ENCODE data around the gene FBLN7.

The FBLN7 gene

GRCh38 chr2:112138159-112139032 lies at the start of gene FBLN7:
FBLN7 (plus strand) TSS chr2:112138385; CDS start chr2:112138656, 271 bp downstream.
- TF ChIP-seq CTCF (IDR thresholded peaks at IDR 0.05): no peak
- H3K27ac ChIP-seq: no peak within 1 kb of the TSS
- H3K4me3 ChIP-seq (ENCODE audit: low read depth in 1 of 2, low read length in 1 of 2): peak within 1 kb of the TSS in 1 of 2 experiments; percentile 8
- peaks cover 81% of the 10 kb centered on the region for H3K27me3 ChIP-seq
- H3K9me3 ChIP-seq: no peaks in the 10 kb centered on the region
- peaks cover 0 to 8% of the 10 kb centered on the region in 2 experiments for H3K4me1 ChIP-seq (ENCODE audit: control insufficient read depth in 1 of 2, insufficient read depth in 1 of 2, low read depth in 1 of 2, low read length in 1 of 2)
- H3K36me3 ChIP-seq: no peaks in the 10 kb centered on the region

- Histone ChIP-seq H3K4me1 (ENCODE audit: control insufficient read depth in 1 of 2, insufficient read depth in 1 of 2, low read depth in 1 of 2, low read length in 1 of 2) (no peaks in the 10 kb centered on the region), H3K27ac (no peak overlapping the region), H3K4me3 (ENCODE audit: low read depth in 1 of 2, low read length in 1 of 2) (no peak overlapping the region), H3K27me3 (no peaks in the 10 kb centered on the region), H3K36me3 (peaks cover 79% of the 10 kb centered on the region), H3K9me3 (no peaks in the 10 kb centered on the region)
- no peak for TF ChIP-seq CTCF (IDR thresholded peaks at IDR 0.05)
Observed at GRCh38 chr2:112089375-112089774, 48.8 kb upstream of the FBLN7 start.

- Histone ChIP-seq H3K4me3 (ENCODE audit: low read depth in 1 of 2, low read length in 1 of 2) (no peak overlapping the region), H3K9me3 (no peaks in the 10 kb centered on the region), H3K27me3 (no peaks in the 10 kb centered on the region), H3K36me3 (peaks cover 77% of the 10 kb centered on the region), H3K27ac (no peak overlapping the region), H3K4me1 (ENCODE audit: control insufficient read depth in 1 of 2, insufficient read depth in 1 of 2, low read depth in 1 of 2, low read length in 1 of 2) (no peaks in the 10 kb centered on the region)
- no peak for TF ChIP-seq CTCF (IDR thresholded peaks at IDR 0.05)
Observed at GRCh38 chr2:112092286-112093041, 45.7 kb upstream of the FBLN7 start.

- no peak overlapping the region for H3K4me3 ChIP-seq (ENCODE audit: low read depth in 1 of 2, low read length in 1 of 2)
- TF ChIP-seq CTCF (IDR thresholded peaks at IDR 0.05): no peak
- no peaks in the 10 kb centered on the region for H3K4me1 ChIP-seq (ENCODE audit: control insufficient read depth in 1 of 2, insufficient read depth in 1 of 2, low read depth in 1 of 2, low read length in 1 of 2)
- no peaks in the 10 kb centered on the region for H3K27me3 ChIP-seq
- no peaks in the 10 kb centered on the region for H3K9me3 ChIP-seq
- H3K36me3 ChIP-seq: peaks cover 77% of the 10 kb centered on the region
- H3K27ac ChIP-seq: no peak overlapping the region
Observed at GRCh38 chr2:112093216-112093615, 45.0 kb upstream of the FBLN7 start.

- no peak for TF ChIP-seq CTCF (IDR thresholded peaks at IDR 0.05)
- Histone ChIP-seq H3K27me3 (no peaks in the 10 kb centered on the region), H3K4me1 (ENCODE audit: control insufficient read depth in 1 of 2, insufficient read depth in 1 of 2, low read depth in 1 of 2, low read length in 1 of 2) (no peaks in the 10 kb centered on the region), H3K27ac (no peak overlapping the region), H3K9me3 (no peaks in the 10 kb centered on the region), H3K4me3 (ENCODE audit: low read depth in 1 of 2, low read length in 1 of 2) (no peak overlapping the region), H3K36me3 (peaks cover 74% of the 10 kb centered on the region)
Observed at GRCh38 chr2:112095681-112096080, 42.5 kb upstream of the FBLN7 start.
